Uterus (tissue), 4 donors: ENCODE measurements around the gene SLC12A9. TPM values are rescaled to one million over a fixed set of nuclear protein-coding genes. Genes with fewer than 3 reads are reported as not detected.
A peak's percentile ranks its signal among the peaks of the same experiment; 100 is the strongest.

Experiments
- DNase-seq, 2 donors: peaks; one replicate each; pipeline ENCODE4 v3.0.0-alpha.2; 2019 to 2020
- H3K27ac ChIP-seq, 2 donors: fragments of 200-600 bp; sonication (generic); 1 replicate in 1 of 2; 2 replicates in 1 of 2; pipeline ENCODE4 v1.5.1; 2016 to 2018
- H3K27me3 ChIP-seq, 2 donors: fragments of 200-600 bp; sonication (generic); one replicate each; pipeline ENCODE4 v1.5.1; 2018 to 2019; ENCODE audit warnings: control low read depth in 1 of 2
- H3K36me3 ChIP-seq, 2 donors: fragments of 200-600 bp; sonication (generic); one replicate each; pipeline ENCODE4 v1.5.1; 2019; ENCODE audit warnings: control low read depth in 1 of 2
- H3K4me1 ChIP-seq, 2 donors: fragments of 200-600 bp; sonication (generic); one replicate each; pipeline ENCODE4 v1.5.1; 2018 to 2019; ENCODE audit warnings: control low read depth in 1 of 2
- H3K4me3 ChIP-seq, 2 donors: fragments of 200-600 bp; sonication (generic); 1 replicate in 1 of 2; 2 replicates in 1 of 2; pipeline ENCODE4 v1.5.1; 2018 to 2019; ENCODE audit warnings: mild to moderate bottlenecking in 1 of 2
- H3K9me3 ChIP-seq, 2 donors: fragments of 200-600 bp; sonication (generic); one replicate each; pipeline ENCODE4 v1.5.1; 2019; ENCODE audit warnings: control low read depth in 1 of 2
- CTCF ChIP-seq, 4 experiments: fragments of 200-600 bp in 2 of 4; fragments of 450-650 bp in 2 of 4; sonication (generic) in 2 of 4; IDR thresholded peaks; one replicate each; pipeline ENCODE4 v1.5.1; 2016 to 2019; ENCODE audit warnings: antibody characterized with exemption in 4 of 4, mild to moderate bottlenecking in 2 of 4, moderate library complexity in 1 of 4
- POLR2A ChIP-seq, 2 donors: fragments of 450-650 bp; IDR thresholded peaks; one replicate each; pipeline ENCODE4 v1.6.1; 2016; ENCODE audit warnings: antibody characterized with exemption in 2 of 2, mild to moderate bottlenecking in 1 of 2, moderate library complexity in 1 of 2
- intact Hi-C: fragments of 100-400 bp; cut with DNase I; formaldehyde crosslinking; loops from one replicate; pipeline ENCODE4 v1.15.1; 2023; ENCODE audit warnings: low total_unique reads
- total RNA-seq, 4 donors: library from RNA; depleted of rRNA in 3 of 4; stranded (reverse); fragments of >200 nt in 3 of 4; gene quantifications; one replicate each; pipeline versions ENCODE4 v1.1.0 to v1.2.4, GENCODE V29; 2014 to 2023
- donor health status: DM: yes; HTN: yes; CAD: no.

SLC12A9 gene
- total RNA-seq, 4 donors from 2014 or later = 9.0 to 36.9 (median 25.9) TPM

GRCh38 chr7:100823140-100823525, 29.4 kb upstream of the SLC12A9 start:
- intact Hi-C loops = no loop called here
- H3K27me3 ChIP-seq = no peaks in the 10 kb centered on the region
- H3K4me3 ChIP-seq = no peak overlapping the region
- no peaks in the 10 kb centered on the region for H3K36me3 ChIP-seq
- H3K27ac ChIP-seq = peak overlapping the region; percentile 92 to 96
- no peaks in the 10 kb centered on the region for H3K9me3 ChIP-seq
- no peaks in the 10 kb centered on the region for H3K4me1 ChIP-seq
- DNase-seq = no peak
- TF ChIP-seq POLR2A (IDR thresholded peaks at IDR 0.05) (no peak), CTCF (IDR thresholded peaks at IDR 0.05) (peak in 1 of 4 experiments; percentile 8)

DNA sequence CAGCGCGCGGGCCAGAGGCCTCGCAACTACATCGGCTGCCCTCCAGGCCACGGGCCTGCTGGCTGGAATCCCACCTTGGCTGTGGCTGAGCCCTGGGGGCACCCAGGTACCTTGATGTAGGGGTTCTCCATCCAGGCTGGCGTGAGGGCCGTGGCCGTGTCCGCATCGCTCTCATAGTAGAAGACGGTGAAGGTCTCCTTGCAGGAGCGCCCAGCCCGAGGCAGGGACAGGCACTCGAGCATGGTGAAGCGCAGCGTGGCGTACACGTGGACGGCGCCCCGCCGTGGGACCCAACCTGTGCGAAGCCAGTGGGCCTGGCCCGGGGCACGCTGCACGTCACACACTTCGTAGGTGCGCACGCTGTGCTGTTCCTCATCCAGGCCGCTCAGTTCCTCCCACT, 29.0 kb upstream of the SLC12A9 start:
- no peaks in the 10 kb centered on the region for H3K9me3 ChIP-seq
- TF ChIP-seq CTCF (IDR thresholded peaks at IDR 0.05) (no peak), POLR2A (IDR thresholded peaks at IDR 0.05) (no peak)
- no peaks in the 10 kb centered on the region for H3K4me1 ChIP-seq
- H3K4me3 ChIP-seq = no peak overlapping the region
- H3K27ac ChIP-seq = peak overlapping the region; percentile 92 to 96
- no peaks in the 10 kb centered on the region for H3K36me3 ChIP-seq
- no peak for DNase-seq
- H3K27me3 ChIP-seq = no peaks in the 10 kb centered on the region
- intact Hi-C loops = no loop called here

GRCh38 chr7:100824499-100825214, 27.9 kb upstream of the SLC12A9 start:
- intact Hi-C loops = no loop called here
- H3K4me1 ChIP-seq = no peaks in the 10 kb centered on the region
- TF ChIP-seq POLR2A (IDR thresholded peaks at IDR 0.05) = no peak
- no peak for TF ChIP-seq CTCF (IDR thresholded peaks at IDR 0.05)
- H3K27me3 ChIP-seq = no peaks in the 10 kb centered on the region
- H3K27ac ChIP-seq = peak overlapping the region; percentile 92 to 96
- no peaks in the 10 kb centered on the region for H3K36me3 ChIP-seq
- H3K4me3 ChIP-seq = peak overlapping the region; percentile 54 to 88
- DNase-seq = peak in 1 of 2 donors; percentile 52
- no peaks in the 10 kb centered on the region for H3K9me3 ChIP-seq

DNA sequence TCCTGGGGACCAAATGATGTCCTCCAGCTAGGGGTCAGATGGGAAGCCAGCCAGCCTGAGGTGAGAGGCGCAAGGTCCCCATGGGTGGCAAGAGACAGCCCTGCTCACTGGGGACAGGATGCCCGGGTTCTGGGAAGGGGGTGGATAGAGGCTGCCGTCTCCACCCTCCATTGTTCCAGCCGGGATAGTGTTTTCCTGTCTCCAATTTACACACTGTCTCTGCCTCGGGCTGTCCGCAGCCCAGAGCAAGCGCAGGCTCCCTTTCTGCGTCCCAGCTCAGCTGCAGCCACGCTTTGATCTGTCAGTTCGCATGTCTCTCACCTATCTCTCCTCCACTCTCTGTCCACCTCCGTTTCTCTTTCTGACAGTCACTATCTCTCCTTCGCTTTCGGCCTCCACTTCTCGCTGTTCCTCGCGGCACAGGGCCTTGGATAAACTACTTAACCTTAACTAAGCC, 27.3 kb upstream of the SLC12A9 start:
- Histone ChIP-seq H3K4me3 (peak overlapping the region; percentile 54 to 88), H3K27ac (peak overlapping the region; percentile 92 to 96), H3K36me3 (no peaks in the 10 kb centered on the region), H3K4me1 (no peaks in the 10 kb centered on the region), H3K9me3 (no peaks in the 10 kb centered on the region), H3K27me3 (no peaks in the 10 kb centered on the region)
- intact Hi-C loops = no loop called here
- TF ChIP-seq POLR2A (IDR thresholded peaks at IDR 0.05) (no peak), CTCF (IDR thresholded peaks at IDR 0.05) (no peak)
- DNase-seq = peak in 1 of 2 donors; percentile 28

- TF ChIP-seq POLR2A (IDR thresholded peaks at IDR 0.05) (no peak), CTCF (IDR thresholded peaks at IDR 0.05) (peak in 2 of 4 experiments; percentile 28 to 45)
- DNase-seq = peak in 1 of 2 donors; percentile 55
- H3K4me1 ChIP-seq = no peaks in the 10 kb centered on the region
- no peaks in the 10 kb centered on the region for H3K9me3 ChIP-seq
- H3K4me3 ChIP-seq = peak overlapping the region; percentile 54 to 88
- H3K36me3 ChIP-seq = no peaks in the 10 kb centered on the region
- H3K27ac ChIP-seq = peak overlapping the region; percentile 92 to 96
- no peaks in the 10 kb centered on the region for H3K27me3 ChIP-seq
- intact Hi-C loops = no loop called here
Measured at GRCh38 chr7:100825751-100826513, 26.6 kb upstream of the SLC12A9 start.
